PC-9 (cell line): Measurements from ENCODE around the gene SPIRE2.

Source experiments
- CTCF ChIP-seq: fragments of 200-600 bp; sonication (generic); conservative IDR thresholded peaks from 2 replicates; pipeline ENCODE4 v1.6.1; 2017; ENCODE audit warnings: mixed run types, antibody characterized with exemption, mild to moderate bottlenecking, moderate library complexity
- EZH2 ChIP-seq: fragments of 200-600 bp; sonication (generic); IDR thresholded peaks from 2 replicates; pipeline ENCODE4 v1.8.0; 2017; ENCODE audit warnings: antibody characterized with exemption, low read depth

- TF ChIP-seq CTCF, result no peak
- TF ChIP-seq EZH2, result no peak
These were observed at the start of gene SPIRE2 for GRCh38 chr16:89828199-89828869.
